WTC11 (cell line): ENCODE data around the gene EPB41. TPM values are rescaled to one million over a fixed set of nuclear protein-coding genes. Genes with fewer than 3 reads are reported as not detected.
A peak's percentile ranks its signal among the peaks of the same experiment; 100 is the strongest.
"Not testable (repeated sequence)": the region's sequence is repeated elsewhere in the genome, so short reads cannot be mapped to it uniquely, and the experiment has no call there.

Experiments
- ATAC-seq: fragments of 200-7000 bp; cut with Tn5 transposase; 2 replicates; pipeline ENCODE4 v1.10.0; 2021; ENCODE audit warnings: mild to moderate bottlenecking, moderate library complexity
- CTCF ChIA-PET: fragments of 300-600 bp; sonication (Branson Sonifier 250); formaldehyde crosslinking; loops from one replicate; lab custom pipeline; 2021; ENCODE audit warnings: antibody characterized with exemption; lab: Charles Lee
- POLR2A ChIA-PET: fragments of 350-600 bp; sonication (Branson Sonifier 250); formaldehyde crosslinking; loops from one replicate; lab custom pipeline; 2021; ENCODE audit warnings: antibody characterized with exemption; lab: Charles Lee
- DNase-seq: peaks from one replicate; pipeline ENCODE4 v3.0.0; 2021; ENCODE audit warnings: low spot score
- H3K27ac Mint-ChIP-seq: 2 replicates; pipeline ENCODE4 v1.8.0; 2021; ENCODE audit warnings: mixed read lengths
- H3K27me3 Mint-ChIP-seq: 2 replicates; pipeline ENCODE4 v1.8.0; 2021; ENCODE audit warnings: low read depth, mild to moderate bottlenecking, moderate library complexity, mixed read lengths
- H3K36me3 Mint-ChIP-seq: 2 replicates; pipeline ENCODE4 v1.8.0; 2021; ENCODE audit warnings: mixed read lengths
- H3K4me1 Mint-ChIP-seq: 2 replicates; pipeline ENCODE4 v1.8.0; 2022; ENCODE audit warnings: mixed read lengths
- H3K4me3 Mint-ChIP-seq: 2 replicates; pipeline ENCODE4 v1.8.0; 2021; ENCODE audit warnings: mild to moderate bottlenecking, moderate library complexity, mixed read lengths
- H3K9me3 Mint-ChIP-seq: 2 replicates; pipeline ENCODE4 v1.8.0; 2021; ENCODE audit warnings: mixed read lengths
- CBFB ChIP-seq: sonication (generic); formaldehyde crosslinking; IDR thresholded peaks from 2 replicates; pipeline ENCODE4 v1.8.1; 2022; ENCODE audit warnings: mild to moderate bottlenecking, low read depth, missing genetic modification reagents
- CREM ChIP-seq: sonication (generic); formaldehyde crosslinking; IDR thresholded peaks from 2 replicates; pipeline ENCODE4 v1.8.1; 2022; ENCODE audit warnings: mild to moderate bottlenecking, missing genetic modification reagents, moderate library complexity
- ETV6 ChIP-seq: sonication (generic); formaldehyde crosslinking; IDR thresholded peaks from 2 replicates; pipeline ENCODE4 v1.8.1; 2022; ENCODE audit warnings: mild to moderate bottlenecking, missing genetic modification reagents
- GRHL2 ChIP-seq: fragments of 250-450 bp; sonication (Bioruptor Pico); IDR thresholded peaks from 2 replicates; pipeline ENCODE4 v1.8.0; 2022; ENCODE audit warnings: mild to moderate bottlenecking, moderate library complexity; ENCODE audit not compliant: insufficient replicate concordance, severe bottlenecking
- HMGA2 ChIP-seq: fragments of 250-450 bp; sonication (Bioruptor Pico); IDR thresholded peaks from 2 replicates; pipeline ENCODE4 v1.4.0; 2021; ENCODE audit warnings: mild to moderate bottlenecking, moderate library complexity
- MYBL2 ChIP-seq: sonication (generic); formaldehyde crosslinking; IDR thresholded peaks from 2 replicates; pipeline ENCODE4 v1.8.1; 2023; ENCODE audit warnings: mild to moderate bottlenecking, moderate library complexity, missing genetic modification reagents
- NFATC4 ChIP-seq: fragments of 250-450 bp; sonication (Bioruptor Pico); IDR thresholded peaks from 2 replicates; pipeline ENCODE4 v1.9.0; 2021; ENCODE audit warnings: mild to moderate bottlenecking
- OVOL2 ChIP-seq: fragments of 250-450 bp; sonication (Bioruptor Pico); IDR thresholded peaks from 2 replicates; pipeline ENCODE4 v1.9.0; 2021; ENCODE audit warnings: mild to moderate bottlenecking, borderline replicate concordance
- RORB ChIP-seq: fragments of 250-450 bp; sonication (Bioruptor Pico); IDR thresholded peaks from 2 replicates; pipeline ENCODE4 v1.9.0; 2021; ENCODE audit warnings: mild to moderate bottlenecking
- SP1 ChIP-seq: sonication (generic); formaldehyde crosslinking; conservative IDR thresholded peaks from 2 replicates; pipeline ENCODE4 v1.8.1; 2022; ENCODE audit warnings: missing genetic modification reagents
- ZBTB21 ChIP-seq: sonication (generic); formaldehyde crosslinking; IDR thresholded peaks from 2 replicates; pipeline ENCODE4 v1.8.1; 2023; ENCODE audit warnings: mild to moderate bottlenecking, missing genetic modification reagents, borderline replicate concordance
- ZBTB43 ChIP-seq: sonication (generic); formaldehyde crosslinking; IDR thresholded peaks from 2 replicates; pipeline ENCODE4 v1.8.1; 2023; ENCODE audit warnings: mild to moderate bottlenecking, missing genetic modification reagents
- ZNF138 ChIP-seq: sonication (generic); formaldehyde crosslinking; conservative IDR thresholded peaks from 2 replicates; pipeline ENCODE4 v1.8.1; 2022; ENCODE audit warnings: mild to moderate bottlenecking, moderate library complexity, missing genetic modification reagents
- ZNF232 ChIP-seq: sonication (generic); formaldehyde crosslinking; IDR thresholded peaks from 2 replicates; pipeline ENCODE4 v1.8.0; 2022; ENCODE audit warnings: mild to moderate bottlenecking, missing genetic modification reagents
- ZNF317 ChIP-seq: sonication (generic); formaldehyde crosslinking; IDR thresholded peaks from 2 replicates; pipeline ENCODE4 v1.8.1; 2023; ENCODE audit warnings: low read depth, mild to moderate bottlenecking, moderate library complexity, missing genetic modification reagents, borderline replicate concordance
- ZNF423 ChIP-seq: fragments of 250-450 bp; sonication (Bioruptor Pico); IDR thresholded peaks from 2 replicates; pipeline ENCODE4 v2.1.2; 2022; ENCODE audit warnings: mild to moderate bottlenecking, moderate library complexity
- total RNA-seq: library from RNA; stranded (reverse); gene quantifications from 3 replicates; pipeline ENCODE4 v1.2.3, GENCODE V29; 2021
- TF ChIP-seq, protein P1 (sequence below): fragments of 250-450 bp; sonication (Bioruptor Pico); IDR thresholded peaks from 2 replicates; pipeline ENCODE4 v1.9.0; 2021; ENCODE audit warnings: moderate library complexity, mild to moderate bottlenecking, inconsistent platforms, borderline replicate concordance
- TF ChIP-seq, protein P2 (sequence below): sonication (generic); formaldehyde crosslinking; IDR thresholded peaks from 2 replicates; pipeline ENCODE4 v1.8.0; 2023; ENCODE audit warnings: mild to moderate bottlenecking, missing genetic modification reagents
- TF ChIP-seq, protein P3 (sequence below): sonication (generic); formaldehyde crosslinking; IDR thresholded peaks from 2 replicates; pipeline ENCODE4 v1.8.1; 2022; ENCODE audit warnings: low read depth, mild to moderate bottlenecking, moderate library complexity, missing genetic modification reagents, borderline replicate concordance

The EPB41 gene
- total RNA-seq, 1 experiment from 2014 or later = 85.0 TPM

DNA sequence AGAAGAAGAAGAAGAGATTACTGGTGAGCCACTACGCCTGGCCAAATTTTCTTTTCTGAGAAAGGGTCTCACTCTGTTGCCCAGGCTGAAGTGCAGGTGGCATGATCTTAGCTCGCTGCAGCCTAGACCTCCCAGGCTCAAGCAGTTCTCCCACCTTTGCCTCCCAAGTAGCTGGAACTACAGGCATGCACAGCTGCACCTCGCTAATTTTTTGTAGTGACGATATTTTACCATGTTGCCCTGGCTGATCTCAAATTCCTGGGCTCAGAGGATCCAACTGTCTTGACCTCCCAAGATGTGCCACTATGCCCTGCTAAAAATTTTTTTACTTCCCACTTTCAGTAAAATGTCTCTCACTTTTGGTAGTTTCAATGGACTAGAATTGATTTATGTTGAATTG lies 184.9 kb downstream of the EPB41 start:
- CTCF ChIA-PET = no interaction called here
- Mint-ChIP-seq H3K9me3 (no peaks in the 10 kb centered on the region), H3K4me1 (peaks cover 15% of the 10 kb centered on the region), H3K4me3 (no peak overlapping the region), H3K27ac (no peak overlapping the region), H3K36me3 (peaks cover 23% of the 10 kb centered on the region)
- DNase-seq (no peak), ATAC-seq (no peak)
- TF ChIP-seq, protein P1, sequence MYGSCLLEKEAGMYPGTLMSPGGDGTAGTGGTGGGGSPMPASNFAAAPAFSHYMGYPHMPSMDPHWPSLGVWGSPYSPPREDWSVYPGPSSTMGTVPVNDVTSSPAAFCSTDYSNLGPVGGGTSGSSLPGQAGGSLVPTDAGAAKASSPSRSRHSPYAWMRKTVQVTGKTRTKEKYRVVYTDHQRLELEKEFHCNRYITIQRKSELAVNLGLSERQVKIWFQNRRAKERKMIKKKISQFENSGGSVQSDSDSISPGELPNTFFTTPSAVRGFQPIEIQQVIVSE (CRISPR knock-in tag) = no peak
- no peak for TF ChIP-seq OVOL2 (CRISPR knock-in tag)
- TF ChIP-seq, all 79 proteins: peak for 0
- no peaks in the 10 kb centered on the region for H3K27me3 Mint-ChIP-seq
- POLR2A ChIA-PET = no interaction called here

GRCh38 chr1:29100487-29100886 lies 186.1 kb downstream of the EPB41 start:
- no peak overlapping the region for H3K27ac Mint-ChIP-seq
- TF ChIP-seq GRHL2 (CRISPR knock-in tag) = no peak
- no peak for TF ChIP-seq ZBTB43 (CRISPR knock-in tag)
- peak; percentile 96 for TF ChIP-seq HMGA2 (CRISPR knock-in tag)
- TF ChIP-seq, protein P2, sequence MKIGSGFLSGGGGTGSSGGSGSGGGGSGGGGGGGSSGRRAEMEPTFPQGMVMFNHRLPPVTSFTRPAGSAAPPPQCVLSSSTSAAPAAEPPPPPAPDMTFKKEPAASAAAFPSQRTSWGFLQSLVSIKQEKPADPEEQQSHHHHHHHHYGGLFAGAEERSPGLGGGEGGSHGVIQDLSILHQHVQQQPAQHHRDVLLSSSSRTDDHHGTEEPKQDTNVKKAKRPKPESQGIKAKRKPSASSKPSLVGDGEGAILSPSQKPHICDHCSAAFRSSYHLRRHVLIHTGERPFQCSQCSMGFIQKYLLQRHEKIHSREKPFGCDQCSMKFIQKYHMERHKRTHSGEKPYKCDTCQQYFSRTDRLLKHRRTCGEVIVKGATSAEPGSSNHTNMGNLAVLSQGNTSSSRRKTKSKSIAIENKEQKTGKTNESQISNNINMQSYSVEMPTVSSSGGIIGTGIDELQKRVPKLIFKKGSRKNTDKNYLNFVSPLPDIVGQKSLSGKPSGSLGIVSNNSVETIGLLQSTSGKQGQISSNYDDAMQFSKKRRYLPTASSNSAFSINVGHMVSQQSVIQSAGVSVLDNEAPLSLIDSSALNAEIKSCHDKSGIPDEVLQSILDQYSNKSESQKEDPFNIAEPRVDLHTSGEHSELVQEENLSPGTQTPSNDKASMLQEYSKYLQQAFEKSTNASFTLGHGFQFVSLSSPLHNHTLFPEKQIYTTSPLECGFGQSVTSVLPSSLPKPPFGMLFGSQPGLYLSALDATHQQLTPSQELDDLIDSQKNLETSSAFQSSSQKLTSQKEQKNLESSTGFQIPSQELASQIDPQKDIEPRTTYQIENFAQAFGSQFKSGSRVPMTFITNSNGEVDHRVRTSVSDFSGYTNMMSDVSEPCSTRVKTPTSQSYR (CRISPR knock-in tag) = no peak
- DNase-seq = no peak
- ChIA-PET POLR2A (no interaction called here), CTCF (no interaction called here)
- H3K9me3 Mint-ChIP-seq = no peaks in the 10 kb centered on the region
- peaks cover 15% of the 10 kb centered on the region for H3K4me1 Mint-ChIP-seq
- no peak overlapping the region for H3K4me3 Mint-ChIP-seq
- ATAC-seq = no peak
- peaks cover 23% of the 10 kb centered on the region for H3K36me3 Mint-ChIP-seq
- no peaks in the 10 kb centered on the region for H3K27me3 Mint-ChIP-seq

DNA sequence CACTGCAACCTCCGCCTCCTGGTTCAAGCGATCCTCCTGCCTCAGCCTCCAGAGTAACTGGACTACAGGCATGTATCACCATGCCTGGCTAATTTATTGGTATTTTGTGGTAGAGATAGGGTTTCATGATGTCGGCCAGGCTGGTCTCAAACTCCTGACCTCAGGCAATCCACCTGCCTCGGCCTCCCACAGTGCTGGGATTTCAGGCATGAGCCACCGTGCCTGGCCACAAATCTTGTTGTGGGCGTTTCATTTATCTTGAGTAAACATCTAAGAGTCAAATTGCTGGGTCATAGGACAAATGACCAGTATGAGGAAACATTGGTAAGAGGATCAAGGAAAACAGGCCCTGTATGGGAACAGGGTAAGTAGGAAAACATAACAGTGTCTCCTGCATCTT lies 191.5 kb downstream of the EPB41 start:
- DNase-seq = no peak
- ATAC-seq = no peak
- CTCF ChIA-PET = interaction anchor here (0.6 to 1.3 kb wide), 2 partner anchors 19 to 224 kb away, joined by 3 to 4 read pairs; no protein-coding TSS in a partner anchor
- POLR2A ChIA-PET = interaction anchor here (0.6 kb wide), 2 partner anchors 92 to 224 kb away, joined by 4 to 9 read pairs; no protein-coding TSS in a partner anchor
- no peak overlapping the region for H3K4me3 Mint-ChIP-seq
- no peaks in the 10 kb centered on the region for H3K9me3 Mint-ChIP-seq
- peak overlapping the region; percentile 43; the same call in 1 of the 2 replicates for H3K27ac Mint-ChIP-seq
- TF ChIP-seq ETV6 (CRISPR knock-in tag) (no peak), ZNF317 (no peak), ZNF423 (CRISPR knock-in tag) (no peak), RORB (CRISPR knock-in tag) (no peak), NFATC4 (no peak), CBFB (CRISPR knock-in tag) (no peak), ZNF232 (CRISPR knock-in tag) (no peak), ZBTB21 (CRISPR knock-in tag) (no peak), ZBTB43 (CRISPR knock-in tag) (no peak), ZNF138 (CRISPR knock-in tag) (no peak), GRHL2 (CRISPR knock-in tag) (no peak), CREM (no peak), SP1 (no peak), MYBL2 (no peak)
- TF ChIP-seq, protein P3, sequence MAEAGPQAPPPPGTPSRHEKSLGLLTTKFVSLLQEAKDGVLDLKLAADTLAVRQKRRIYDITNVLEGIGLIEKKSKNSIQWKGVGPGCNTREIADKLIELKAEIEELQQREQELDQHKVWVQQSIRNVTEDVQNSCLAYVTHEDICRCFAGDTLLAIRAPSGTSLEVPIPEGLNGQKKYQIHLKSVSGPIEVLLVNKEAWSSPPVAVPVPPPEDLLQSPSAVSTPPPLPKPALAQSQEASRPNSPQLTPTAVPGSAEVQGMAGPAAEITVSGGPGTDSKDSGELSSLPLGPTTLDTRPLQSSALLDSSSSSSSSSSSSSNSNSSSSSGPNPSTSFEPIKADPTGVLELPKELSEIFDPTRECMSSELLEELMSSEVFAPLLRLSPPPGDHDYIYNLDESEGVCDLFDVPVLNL (CRISPR knock-in tag) = no peak
- TF ChIP-seq, all 79 proteins: peak for 0
- Mint-ChIP-seq H3K27me3 (no peaks in the 10 kb centered on the region), H3K4me1 (no peaks in the 10 kb centered on the region), H3K36me3 (peaks cover 11% of the 10 kb centered on the region)

GRCh38 chr1:29108041-29108440 lies 193.7 kb downstream of the EPB41 start:
- peaks cover 12% of the 10 kb centered on the region for H3K36me3 Mint-ChIP-seq
- ChIA-PET CTCF (interaction anchor here (0.6 to 1.6 kb wide), 6 partner anchors 9 to 226 kb away, joined by 3 to 7 read pairs (median 3); no protein-coding TSS in a partner anchor), POLR2A (interaction anchor here (0.6 to 0.7 kb wide), 4 partner anchors 73 to 458 kb away, joined by 3 to 4 read pairs (median 4); no protein-coding TSS in a partner anchor)
- H3K27ac Mint-ChIP-seq, ATAC-seq, H3K27me3 Mint-ChIP-seq, H3K4me3 Mint-ChIP-seq, DNase-seq, H3K9me3 Mint-ChIP-seq: not testable (repeated sequence)
- peaks cover 13% of the 10 kb centered on the region for H3K4me1 Mint-ChIP-seq
